ENCODE data around the gene LCLAT1. TPM values are rescaled to one million over a fixed set of nuclear protein-coding genes. Genes with fewer than 3 reads are reported as not detected.

The LCLAT1 gene
- total and polyA plus RNA-seq, 2 of the 4 experiments (the other 2 are of a cell fraction) = 7.5 to 11.5 TPM

DNA sequence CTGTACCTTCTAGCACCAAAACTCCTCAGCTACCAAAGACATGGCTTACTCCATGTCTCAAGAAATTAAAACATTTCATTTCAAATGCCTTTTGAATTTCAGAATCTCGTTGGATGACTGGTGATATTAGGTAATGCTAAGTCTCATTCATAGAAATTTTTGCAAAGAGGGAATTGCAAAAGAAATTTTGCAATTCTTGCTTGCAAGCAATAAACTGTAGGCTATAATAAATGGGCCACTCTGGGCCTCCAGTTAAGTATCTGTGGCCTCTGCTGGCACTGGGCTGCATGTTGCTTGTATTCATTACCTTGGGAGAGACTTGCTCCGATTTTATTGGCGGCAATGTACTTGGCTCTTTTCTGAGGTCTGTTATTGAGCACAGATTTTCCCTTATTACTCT is 2.8 kb upstream of the LCLAT1 start:
- Histone ChIP-seq H3K4me1 (ENCODE audit: control insufficient read depth, insufficient read depth, low read length) (peaks cover 10% of the 10 kb centered on the region), H3K56ac (ENCODE audit: extremely low read depth, insufficient read depth, low read length) (no peak overlapping the region), H3K27ac (ENCODE audit: insufficient read depth, low read length) (no peak overlapping the region), H4K8ac (ENCODE audit: low read depth in 2 of 2, low read length in 2 of 2) (no peak overlapping the region), H4K20me1 (ENCODE audit: insufficient read depth, low read length) (no peaks in the 10 kb centered on the region; the same call in 1 of the 2 replicates), H3K23ac (ENCODE audit: low read depth, low read length) (no peak overlapping the region), H3K18ac (ENCODE audit: low read depth, low read length) (no peak overlapping the region), H2BK120ac (ENCODE audit: low read depth, low read length) (no peak overlapping the region), H2AK9ac (replicated peaks; ENCODE audit: low read depth, low read length, poor library complexity) (no peak overlapping the region), H2BK5ac (ENCODE audit: low read depth, low read length, poor library complexity, severe bottlenecking) (no peak overlapping the region), H4K5ac (ENCODE audit: low read depth, low read length) (no peak overlapping the region), H2BK20ac (ENCODE audit: low read depth, low read length) (no peak overlapping the region), H3K4me3 (ENCODE audit: insufficient read depth, low read depth, low read length) (no peak overlapping the region), H3K27me3 (ENCODE audit: control insufficient read depth, insufficient read depth, low read length) (no peaks in the 10 kb centered on the region), H3K4ac (ENCODE audit: low read depth, low read length) (no peak overlapping the region), H3K9me1 (ENCODE audit: insufficient read depth, low read length) (peaks cover 3% of the 10 kb centered on the region; the same call in 1 of the 2 replicates), H3K4me2 (ENCODE audit: low read depth, low read length) (no peak overlapping the region), H2AK5ac (ENCODE audit: low read depth, low read length) (no peak overlapping the region), H3K9ac (ENCODE audit: low read depth, low read length) (no peak overlapping the region), H3K9me3 (ENCODE audit: control insufficient read depth, insufficient read depth, low read length) (no peaks in the 10 kb centered on the region), H3K14ac (replicated peaks; ENCODE audit: low read depth, low read length) (no peak overlapping the region), H2BK15ac (ENCODE audit: low read depth, low read length) (no peak overlapping the region), H2AFZ (replicated peaks; ENCODE audit: low read length, poor library complexity) (no peak overlapping the region), H3K79me1 (ENCODE audit: low read depth in 1 of 2, low read length in 2 of 2) (peaks cover 12 to 30% of the 10 kb centered on the region in 2 experiments; a peak in 3 of 4 replicates), H4K91ac (ENCODE audit: insufficient read depth, low read depth, low read length) (no peak overlapping the region), H3K36me3 (ENCODE audit: control insufficient read depth, insufficient read depth, low read length) (no peaks in the 10 kb centered on the region)
- POLR2A ChIA-PET (ENCODE audit: unreplicated experiment) = interaction anchor here (0.6 kb wide), 1 partner anchor 156 kb away, joined by 4 read pairs; no protein-coding TSS in a partner anchor
- BruUV-seq (replicated peaks) = no TSS peak
- no peak for DNase-seq
- TF ChIP-seq NFE2L2 (IDR thresholded peaks at IDR 0.05; ENCODE audit: low read depth, low read length) (no peak), RAD21 (IDR thresholded peaks at IDR 0.05; ENCODE audit: low read length) (no peak), CHD1 (IDR thresholded peaks at IDR 0.05; ENCODE audit: low read depth, low read length) (no peak), CEBPB (IDR thresholded peaks at IDR 0.05; ENCODE audit: low read depth, low read length) (no peak), RFX5 (IDR thresholded peaks at IDR 0.05; ENCODE audit: low read depth, low read length) (no peak), SMC3 (IDR thresholded peaks at IDR 0.05; ENCODE audit: low read depth, low read length) (no peak), MAZ (IDR thresholded peaks at IDR 0.05; ENCODE audit: borderline replicate concordance, low read depth, low read length) (no peak), BHLHE40 (IDR thresholded peaks at IDR 0.05; ENCODE audit: low read depth, low read length) (no peak), MAFK (IDR thresholded peaks at IDR 0.05; ENCODE audit: low read depth, low read length) (no peak), POLR2A (IDR thresholded peaks at IDR 0.05; ENCODE audit: low read depth, low read length) (no peak), MXI1 (IDR thresholded peaks at IDR 0.05; ENCODE audit: borderline replicate concordance, low read depth, low read length) (no peak), RCOR1 (IDR thresholded peaks at IDR 0.05; ENCODE audit: insufficient replicate concordance, low read length) (no peak)
- TF ChIP-seq, protein P1, sequence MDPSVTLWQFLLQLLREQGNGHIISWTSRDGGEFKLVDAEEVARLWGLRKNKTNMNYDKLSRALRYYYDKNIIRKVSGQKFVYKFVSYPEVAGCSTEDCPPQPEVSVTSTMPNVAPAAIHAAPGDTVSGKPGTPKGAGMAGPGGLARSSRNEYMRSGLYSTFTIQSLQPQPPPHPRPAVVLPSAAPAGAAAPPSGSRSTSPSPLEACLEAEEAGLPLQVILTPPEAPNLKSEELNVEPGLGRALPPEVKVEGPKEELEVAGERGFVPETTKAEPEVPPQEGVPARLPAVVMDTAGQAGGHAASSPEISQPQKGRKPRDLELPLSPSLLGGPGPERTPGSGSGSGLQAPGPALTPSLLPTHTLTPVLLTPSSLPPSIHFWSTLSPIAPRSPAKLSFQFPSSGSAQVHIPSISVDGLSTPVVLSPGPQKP (IDR thresholded peaks at IDR 0.05; ENCODE audit: borderline replicate concordance, low read depth, low read length) = no peak
- in situ Hi-C loops (cut with MboI; ENCODE audit: low sequenced_read_pairs) (no loop called here), intact Hi-C loops (cut with micrococcal nuclease) (no loop called here), dilution Hi-C loops (cut with HindIII; ENCODE audit: low sequenced_read_pairs, unreplicated experiment) (no loop called here)
- no CpG with 5 or more reads among the region's 3 CpGs for WGBS, 2 experiments (ENCODE audit: extremely low coverage in 2 of 2, insufficient read length in 1 of 2)
- no peak for ATAC-seq (ENCODE audit: low read depth)
- CTCF ChIA-PET = no interaction called here
